Heart right ventricle (tissue), 16 donors: Measurements from ENCODE around the gene PAX3. TPM values are rescaled to one million over a fixed set of nuclear protein-coding genes. Genes with fewer than 3 reads are reported as not detected.

Experiments
- ATAC-seq, 8 donors: fragments of 200-7000 bp; cut with Tn5 transposase; one replicate each; pipeline ENCODE4 v1.9.1; 2020; ENCODE audit warnings: mild to moderate bottlenecking in 8 of 8, moderate library complexity in 8 of 8, moderate number of reproducible peaks in 1 of 8
- DNase-seq, 2 donors: peaks; one replicate each; pipeline ENCODE4 v3.0.0-alpha.2; 2020
- H3K27ac ChIP-seq, 10 donors: fragments of 200-600 bp; sonication (generic) in 2 of 10; one replicate each; pipeline versions ENCODE4 v1.5.0 to v1.8.0; 2020 to 2022; ENCODE audit warnings: mild to moderate bottlenecking in 3 of 10
- H3K27me3 ChIP-seq, 7 donors: fragments of 200-600 bp; one replicate each; pipeline ENCODE4 v1.8.0; 2021 to 2022; ENCODE audit warnings: mild to moderate bottlenecking in 2 of 7
- H3K36me3 ChIP-seq, 9 donors: fragments of 200-600 bp; sonication (generic) in 1 of 9; one replicate each; pipeline versions ENCODE4 v1.5.0 to v1.8.0; 2020 to 2022; ENCODE audit warnings: mild to moderate bottlenecking in 2 of 9
- H3K4me1 ChIP-seq, 9 donors: fragments of 200-600 bp; sonication (generic) in 1 of 9; one replicate each; pipeline versions ENCODE4 v1.5.0 to v1.8.0; 2020 to 2022; ENCODE audit warnings: mild to moderate bottlenecking in 4 of 9
- H3K4me3 ChIP-seq, 10 donors: fragments of 200-600 bp; sonication (generic) in 2 of 10; one replicate each; pipeline versions ENCODE4 v1.5.0 to v1.8.0; 2020 to 2022; ENCODE audit warnings: mild to moderate bottlenecking in 7 of 10, moderate library complexity in 2 of 10
- H3K9me3 ChIP-seq, 11 donors: fragments of 200-600 bp in 10 of 11; sonication (generic) in 2 of 11; one replicate each; pipeline versions ENCODE4 v1.5.0 to v1.8.0; 2013 to 2022; ENCODE audit warnings: mild to moderate bottlenecking in 2 of 11, control low read depth in 1 of 11, moderate library complexity in 1 of 11
- WGBS, 2 donors: extraction: QIAGEN DNeasy Blood & Tissue Kit; methylation state at CpG; one replicate each; pipeline ENCODE4 v1.1.7; 2013; ENCODE audit warnings: inconsistent platforms in 1 of 2; 5-methylcytosine and 5-hydroxymethylcytosine counted together
- intact Hi-C, 10 donors: fragments of 100-400 bp; cut with DNase I; formaldehyde crosslinking; loops; one replicate each; pipeline versions ENCODE4 v1.11.1 to v1.14.2; 2022
- polyA plus RNA-seq, 2 donors: library from polyadenylated mRNA; stranded (reverse); fragments of 200-250 nt; gene quantifications; one replicate each; pipeline ENCODE4 v1.2.3, GENCODE V29; 2013
- total RNA-seq, 10 donors: library from RNA; stranded (reverse); fragmentation: NEBNext Ultra II Directional in 3 of 10; extraction: Animal tissue kit (Norgen Biotek cat#: 25700) in 3 of 10; gene quantifications; one replicate each; pipeline versions ENCODE4 v1.2.1 to v1.2.4, GENCODE V29; 2021 to 2023
- TF ChIP-seq, protein P1 (sequence below), 9 donors: fragments of 200-600 bp; sonication (generic) in 2 of 9; IDR thresholded peaks; one replicate each; pipeline versions ENCODE4 v1.5.0 to v1.8.0; 2021 to 2022; ENCODE audit warnings: antibody characterized with exemption in 9 of 9, mild to moderate bottlenecking in 5 of 9, moderate library complexity in 1 of 9
- donor health status: Arrhythmogenic right ventricular cardiomyopathy.
- donor health status: ischemic (EF 13 %, LVEDD 7.1; RV severe dilation, severe dysfunction).
- donor health status: healthy with polysubstance abuse.
- donor health status: DM: no; HTN: yes; CAD: no.
- donor health status: DM: no; HTN: no; CAD: no.
- donor health status: ischemic (EF 25% LVEDD 6.9; RV normal size, moderate dysfunction).
- donor health status: ischemic (EF 25% LVEDD 5.7; RV mildly dilated, moderate dysfunction).
- donor health status: healthy.
- donor health status: DM: yes; HTN: yes; CAD: no.
- donor health status: Ischemic cardiomyopathy.
- donor health status: ischemic (EF 35%, LVEDD 5.7; RV mildly dilated, moderate dysfunction).
- donor health status: nonischemic (EF 11% LVEDD 7.7; RV severe dilation, severe dysfunction).
- donor health status: DM: yes; HTN: yes; CAD: no.
- donor health status: PGD.
- donor health status: ischemic (EF 29% LVEDD 5.4; RV normal size, mild dysfunction).
- donor health status: nonischemic (EF 23%, LVEDD 6.1; RV moderate dilation, normal function).

PAX3 gene
- total and polyA plus RNA-seq, 12 donors, result 0.01 TPM; not detected in 11

DNA sequence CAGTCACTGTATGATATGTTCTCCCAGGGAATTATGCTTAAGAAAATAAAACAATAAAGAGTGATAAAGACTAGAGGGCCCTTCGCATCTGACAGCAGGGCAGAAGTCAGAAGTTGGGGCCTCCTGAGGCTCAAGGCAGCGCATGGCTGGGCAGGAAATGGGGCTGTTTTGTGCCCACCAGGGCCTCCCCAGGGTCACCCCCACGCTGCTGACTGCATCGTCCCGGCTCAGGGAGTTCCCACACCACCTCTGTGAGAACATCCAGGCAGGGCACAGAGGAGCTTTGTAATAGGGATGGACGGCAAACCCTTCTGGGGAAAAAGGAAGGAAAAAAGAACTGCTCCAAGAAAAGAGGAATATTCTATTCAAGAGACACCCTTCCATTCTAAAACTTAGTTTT is 41.2 kb downstream of the PAX3 start:
- H3K9me3 ChIP-seq, result no peaks in the 10 kb centered on the region
- no peak overlapping the region for H3K4me3 ChIP-seq
- DNase-seq, result no peak
- TF ChIP-seq, protein P1, sequence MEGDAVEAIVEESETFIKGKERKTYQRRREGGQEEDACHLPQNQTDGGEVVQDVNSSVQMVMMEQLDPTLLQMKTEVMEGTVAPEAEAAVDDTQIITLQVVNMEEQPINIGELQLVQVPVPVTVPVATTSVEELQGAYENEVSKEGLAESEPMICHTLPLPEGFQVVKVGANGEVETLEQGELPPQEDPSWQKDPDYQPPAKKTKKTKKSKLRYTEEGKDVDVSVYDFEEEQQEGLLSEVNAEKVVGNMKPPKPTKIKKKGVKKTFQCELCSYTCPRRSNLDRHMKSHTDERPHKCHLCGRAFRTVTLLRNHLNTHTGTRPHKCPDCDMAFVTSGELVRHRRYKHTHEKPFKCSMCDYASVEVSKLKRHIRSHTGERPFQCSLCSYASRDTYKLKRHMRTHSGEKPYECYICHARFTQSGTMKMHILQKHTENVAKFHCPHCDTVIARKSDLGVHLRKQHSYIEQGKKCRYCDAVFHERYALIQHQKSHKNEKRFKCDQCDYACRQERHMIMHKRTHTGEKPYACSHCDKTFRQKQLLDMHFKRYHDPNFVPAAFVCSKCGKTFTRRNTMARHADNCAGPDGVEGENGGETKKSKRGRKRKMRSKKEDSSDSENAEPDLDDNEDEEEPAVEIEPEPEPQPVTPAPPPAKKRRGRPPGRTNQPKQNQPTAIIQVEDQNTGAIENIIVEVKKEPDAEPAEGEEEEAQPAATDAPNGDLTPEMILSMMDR (IDR thresholded peaks at IDR 0.05), result no peak
- no peak overlapping the region for H3K27ac ChIP-seq
- no peaks in the 10 kb centered on the region for H3K36me3 ChIP-seq
- intact Hi-C loops, result no loop called here
- H3K4me1 ChIP-seq, result no peaks in the 10 kb centered on the region
- ATAC-seq, result no peak
- H3K27me3 ChIP-seq, result peaks cover 0 to 71% (median 31%) of the 10 kb centered on the region in 7 donors
- 27 to 40% methylated on average over 6 of the region's 6 CpGs for WGBS, 2 donors

GRCh38 chr2:222256250-222256649 is 42.5 kb downstream of the PAX3 start:
- no peaks in the 10 kb centered on the region for H3K4me1 ChIP-seq
- H3K4me3 ChIP-seq, result no peak overlapping the region
- H3K36me3 ChIP-seq, result no peaks in the 10 kb centered on the region
- H3K9me3 ChIP-seq, result no peaks in the 10 kb centered on the region
- intact Hi-C loops, result no loop called here
- TF ChIP-seq, protein P1 (IDR thresholded peaks at IDR 0.05), result no peak
- H3K27ac ChIP-seq, result no peak overlapping the region
- H3K27me3 ChIP-seq, result peaks cover 0 to 59% (median 25%) of the 10 kb centered on the region in 7 donors
- 16 to 29% methylated on average over 8 of the region's 8 CpGs for WGBS, 2 donors
- DNase-seq (no peak), ATAC-seq (no peak)

DNA sequence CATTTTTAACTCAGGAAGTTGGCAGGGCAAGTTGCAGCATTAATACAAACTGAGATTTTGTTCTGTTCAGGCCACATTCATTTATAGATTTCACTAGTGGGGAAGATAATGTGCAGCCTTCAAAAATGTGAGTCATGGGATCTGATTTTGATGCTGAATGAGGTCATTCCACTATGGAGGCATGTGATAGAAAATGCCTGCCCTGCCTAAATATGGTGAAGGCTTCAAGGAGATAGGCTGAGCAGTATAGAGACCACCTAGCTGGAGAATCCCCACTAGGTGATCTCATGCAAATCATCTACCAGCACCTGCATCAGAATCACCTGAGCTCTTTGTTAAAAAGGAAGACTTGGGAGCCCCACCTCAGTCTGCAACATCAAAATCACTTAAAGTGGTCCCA is 43.7 kb downstream of the PAX3 start:
- intact Hi-C loops, result no loop called here
- H3K27me3 ChIP-seq, result peaks cover 0 to 48% (median 24%) of the 10 kb centered on the region in 7 donors

DNA sequence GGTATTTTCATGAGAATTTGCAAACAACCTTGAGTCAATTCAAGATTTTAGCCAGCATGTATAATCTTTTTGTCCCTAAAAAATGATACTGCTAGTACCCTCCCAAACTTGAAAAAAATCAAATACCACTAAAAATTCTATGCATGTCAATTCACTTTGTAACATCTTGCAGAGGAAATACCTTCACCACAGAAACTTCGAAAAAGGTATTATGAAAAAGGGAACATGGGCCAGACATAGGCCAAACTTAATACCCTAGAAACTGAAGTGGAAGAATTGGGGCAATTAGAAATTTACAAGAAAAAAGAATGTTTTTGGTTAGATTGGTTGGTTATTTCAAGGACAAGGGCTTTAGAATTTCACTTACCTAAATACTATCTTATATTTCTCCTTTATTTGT is 48.5 kb downstream of the PAX3 start:
- TF ChIP-seq, protein P1 (IDR thresholded peaks at IDR 0.05), result no peak
- intact Hi-C loops, result no loop called here
- Histone ChIP-seq H3K27me3 (peaks cover 0 to 11% (median 0%) of the 10 kb centered on the region in 7 donors), H3K4me1 (no peaks in the 10 kb centered on the region), H3K4me3 (no peak overlapping the region), H3K9me3 (no peaks in the 10 kb centered on the region), H3K27ac (no peak overlapping the region), H3K36me3 (no peaks in the 10 kb centered on the region)
- ATAC-seq (no peak), DNase-seq (no peak)
- WGBS, 2 donors, result 85 to 90% methylated on average over 1 of the region's 1 CpG

More for the DNA sequence above, 43.7 kb downstream of the PAX3 start:
- DNase-seq, result no peak
- Histone ChIP-seq H3K4me1 (no peaks in the 10 kb centered on the region), H3K9me3 (no peaks in the 10 kb centered on the region), H3K27ac (no peak overlapping the region), H3K36me3 (no peaks in the 10 kb centered on the region), H3K4me3 (no peak overlapping the region)
- ATAC-seq, result no peak
- TF ChIP-seq, protein P1 (IDR thresholded peaks at IDR 0.05), result no peak
